HG02798 (cell line): ENCODE data around the gene TSPAN9.

Source experiments
- ATAC-seq: cut with Tn5 transposase; IDR thresholded peaks from one replicate; pipeline ENCODE4 v1.9.1; 2021; ENCODE audit warnings: mild to moderate bottlenecking; ENCODE audit not compliant: unreplicated experiment, poor library complexity

TSPAN9 gene

DNA sequence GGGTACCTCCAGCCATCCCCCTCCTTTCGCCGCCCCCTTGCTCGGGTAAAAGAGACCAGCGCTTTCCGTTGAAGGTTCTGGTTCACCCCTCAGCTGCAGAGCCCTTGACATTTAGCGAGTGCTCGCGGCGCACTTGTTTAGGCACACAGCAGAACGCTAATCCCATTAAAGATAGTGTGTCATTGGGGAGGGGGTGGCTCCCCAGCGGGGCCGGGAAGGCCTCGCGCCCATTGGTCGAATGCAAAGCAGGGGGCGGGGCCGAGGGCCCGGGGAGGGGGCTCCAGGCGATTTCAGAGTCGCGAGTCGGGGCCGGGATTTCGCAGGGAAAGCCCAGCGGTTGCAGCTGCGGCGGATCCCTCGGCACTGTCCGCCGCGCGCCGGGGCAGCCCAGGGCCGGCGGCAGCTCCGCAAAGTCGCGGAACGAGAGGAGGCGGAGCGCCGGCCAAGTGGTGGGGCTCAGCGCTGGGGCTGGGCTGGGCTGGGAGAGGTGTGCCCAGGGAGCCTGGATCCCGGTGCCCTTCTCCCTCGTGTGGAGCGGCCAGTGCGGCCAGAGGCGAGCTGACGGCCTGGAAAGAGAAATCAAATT is 122.9 kb downstream of the TSPAN9 start:
- ATAC-seq = no peak

- no peak for ATAC-seq
Observed at GRCh38 chr12:3200814-3201233, 123.6 kb downstream of the TSPAN9 start.

GRCh38 chr12:3201339-3202051 is 124.3 kb downstream of the TSPAN9 start:
- ATAC-seq = no peak

DNA sequence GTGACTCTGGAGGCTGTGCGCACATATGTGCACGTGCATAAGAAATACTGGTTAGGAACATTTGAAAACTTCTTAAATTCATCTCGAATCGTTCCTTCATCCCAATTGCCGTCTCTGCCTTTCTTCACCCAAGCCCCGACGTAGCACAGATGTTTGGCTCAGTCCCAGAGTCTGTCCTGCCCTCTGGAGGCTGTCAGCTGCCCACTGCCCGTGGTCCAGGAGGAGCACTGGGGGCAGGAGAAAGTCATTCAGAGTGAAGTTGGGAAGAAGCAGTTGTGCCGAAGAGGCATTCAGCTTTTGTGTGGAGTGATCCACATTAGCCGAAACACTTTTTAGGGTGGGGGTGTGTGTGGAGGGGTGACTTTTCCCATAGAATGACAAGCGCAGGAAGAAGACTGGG is 124.9 kb downstream of the TSPAN9 start:
- ATAC-seq = no peak

GRCh38 chr12:3202734-3203446 is 125.7 kb downstream of the TSPAN9 start:
- no peak for ATAC-seq

- no peak for ATAC-seq
Observed at GRCh38 chr12:3203713-3204112, 126.5 kb downstream of the TSPAN9 start.

DNA sequence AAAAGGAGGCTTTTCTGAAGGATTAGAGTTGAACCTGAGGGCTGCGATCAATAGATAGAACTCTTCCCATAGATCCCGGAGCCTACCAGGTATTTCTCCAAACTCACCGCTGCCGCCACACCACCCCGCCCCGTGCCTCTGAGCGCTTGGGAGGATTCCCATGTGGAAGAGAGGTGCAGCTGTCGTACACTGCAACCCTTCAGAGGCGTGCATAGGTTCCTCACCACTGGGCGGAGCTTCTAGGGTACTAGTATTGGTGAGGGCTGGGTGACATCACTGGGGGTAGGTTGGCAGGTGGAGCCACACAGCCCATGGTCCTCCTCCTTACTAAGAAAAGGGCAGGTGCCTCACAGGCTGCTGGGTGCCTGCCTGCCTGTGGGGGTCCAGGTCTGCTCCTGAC is 127.0 kb downstream of the TSPAN9 start:
- no peak for ATAC-seq

DNA sequence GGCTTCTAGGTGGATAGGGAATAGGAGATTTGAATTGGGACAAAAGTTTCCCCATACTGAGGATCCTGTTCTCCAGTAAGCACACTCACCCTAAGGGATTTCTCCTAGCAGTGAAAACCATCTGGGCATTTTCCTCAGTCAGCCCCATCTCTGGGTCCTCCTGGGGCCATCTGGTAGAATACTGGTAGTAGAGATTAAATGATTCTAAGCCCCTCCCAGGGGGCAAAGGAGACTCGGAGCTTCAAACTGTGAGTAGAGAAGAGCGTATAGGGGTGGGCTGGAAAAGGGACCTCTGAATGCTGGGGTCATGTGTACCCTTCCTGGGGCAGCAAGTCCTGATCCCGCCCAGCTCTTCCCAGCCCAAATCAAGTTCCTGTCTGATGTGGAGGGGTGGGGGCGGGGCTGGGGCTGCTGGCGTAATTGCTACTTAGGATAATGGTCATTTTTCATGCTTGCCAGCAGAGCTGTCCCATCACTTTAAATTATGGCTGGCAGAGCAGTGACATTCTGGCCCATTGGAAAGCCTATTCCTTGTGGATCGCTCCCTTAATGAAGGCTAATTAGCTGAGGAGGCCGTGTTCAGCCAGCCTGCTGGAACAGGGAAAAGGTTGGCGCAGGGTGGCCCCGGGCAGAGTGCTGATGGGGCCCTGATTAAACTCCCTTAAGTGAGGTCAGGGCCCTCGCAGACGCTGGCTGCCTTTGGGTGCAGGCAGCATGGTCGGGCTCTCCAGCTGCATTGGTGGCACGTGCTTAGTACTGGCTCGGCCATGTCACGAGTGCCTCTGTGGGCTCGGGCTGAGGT is 127.8 kb downstream of the TSPAN9 start:
- no peak for ATAC-seq

DNA sequence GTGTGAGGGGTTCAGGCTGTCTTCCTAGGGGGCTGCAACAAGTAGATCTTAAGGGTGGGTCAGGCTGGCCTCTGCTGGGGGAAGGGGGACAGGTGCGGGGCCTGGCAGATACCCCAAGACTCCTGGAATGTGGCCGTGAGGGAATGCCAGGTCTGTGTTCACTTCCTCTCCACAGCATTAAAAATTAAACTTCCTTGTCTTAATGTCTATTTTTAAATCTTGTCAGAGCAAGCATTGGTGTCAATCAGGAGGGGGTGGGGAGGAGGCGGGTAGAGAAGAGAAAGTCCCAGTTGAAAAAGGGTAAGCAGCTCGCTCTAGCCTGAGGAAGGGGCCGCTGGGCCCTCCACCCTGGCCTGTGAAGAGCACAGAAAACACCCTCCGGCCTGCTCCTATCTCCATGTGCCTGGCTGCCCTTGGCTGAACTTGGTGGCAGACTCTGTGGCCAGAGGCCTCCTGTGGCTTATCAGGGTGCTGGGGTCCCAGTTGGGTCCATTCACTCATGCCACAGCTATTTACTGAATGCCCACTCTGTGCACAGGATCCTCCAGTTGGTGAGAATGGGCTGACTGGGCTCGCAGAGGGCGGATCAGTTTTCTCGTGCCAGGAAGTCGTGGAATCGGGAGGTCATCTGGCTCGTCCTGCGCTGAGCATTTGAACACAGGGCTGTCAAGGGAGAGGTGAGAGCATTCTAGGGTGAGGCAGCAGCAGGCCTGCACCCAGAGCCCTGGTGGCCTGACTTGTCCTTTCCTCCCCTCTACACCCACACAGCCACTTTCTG is 128.8 kb downstream of the TSPAN9 start:
- no peak for ATAC-seq

DNA sequence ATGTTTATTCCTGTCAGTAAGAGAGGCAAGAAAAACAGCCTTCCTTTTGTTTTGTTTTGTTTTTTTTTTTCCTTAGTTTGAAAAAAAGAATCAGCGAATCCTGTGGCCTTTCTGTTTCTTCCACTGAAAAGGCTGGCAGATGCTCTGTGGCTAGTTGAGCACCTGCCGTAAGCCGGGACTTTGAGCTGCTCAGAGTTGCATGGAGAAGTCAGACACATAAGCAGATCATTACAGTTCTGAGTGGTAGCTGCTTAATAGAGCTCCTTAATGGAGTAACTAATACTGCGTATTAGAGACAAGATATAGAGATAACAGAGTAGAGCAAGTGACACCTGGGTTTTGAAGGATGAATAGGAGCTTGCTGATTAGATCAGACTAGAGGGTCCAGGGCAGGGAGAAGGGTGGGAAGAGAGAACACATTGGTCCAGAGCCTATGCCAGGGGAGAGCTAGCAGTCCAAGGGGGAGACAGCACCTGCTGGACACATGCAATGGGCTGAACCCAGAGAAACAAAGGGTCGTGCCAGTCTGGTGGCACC is 129.4 kb downstream of the TSPAN9 start:
- ATAC-seq = no peak

DNA sequence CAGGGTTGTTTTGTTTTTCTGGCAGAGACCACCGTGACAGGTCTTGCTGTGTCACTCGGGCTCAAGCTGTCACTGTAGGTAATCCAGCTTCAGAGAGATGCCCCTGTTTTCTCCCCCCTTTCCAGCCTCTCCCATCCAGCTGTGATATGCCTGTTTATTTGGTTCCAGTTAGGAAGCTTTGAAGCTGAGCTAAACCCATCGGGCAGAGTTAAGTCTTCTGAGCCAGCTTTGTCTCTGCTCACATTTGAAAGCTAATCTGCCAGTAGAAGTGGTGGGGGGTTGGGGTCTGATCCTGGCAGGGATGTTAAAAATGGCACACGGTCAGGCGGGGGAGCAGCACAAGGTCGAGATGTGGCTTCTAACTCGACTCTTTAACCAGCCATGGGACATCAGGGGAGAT is 130.0 kb downstream of the TSPAN9 start:
- ATAC-seq = no peak

- ATAC-seq = no peak
Observed at GRCh38 chr12:3207858-3208257, 130.7 kb downstream of the TSPAN9 start.

GRCh38 chr12:3213188-3213587 is 136.0 kb downstream of the TSPAN9 start:
- ATAC-seq = no peak

- ATAC-seq = no peak
Observed at GRCh38 chr12:3213768-3214167, 136.6 kb downstream of the TSPAN9 start.

- ATAC-seq = no peak
Observed at GRCh38 chr12:3214526-3215365, 137.6 kb downstream of the TSPAN9 start.

DNA sequence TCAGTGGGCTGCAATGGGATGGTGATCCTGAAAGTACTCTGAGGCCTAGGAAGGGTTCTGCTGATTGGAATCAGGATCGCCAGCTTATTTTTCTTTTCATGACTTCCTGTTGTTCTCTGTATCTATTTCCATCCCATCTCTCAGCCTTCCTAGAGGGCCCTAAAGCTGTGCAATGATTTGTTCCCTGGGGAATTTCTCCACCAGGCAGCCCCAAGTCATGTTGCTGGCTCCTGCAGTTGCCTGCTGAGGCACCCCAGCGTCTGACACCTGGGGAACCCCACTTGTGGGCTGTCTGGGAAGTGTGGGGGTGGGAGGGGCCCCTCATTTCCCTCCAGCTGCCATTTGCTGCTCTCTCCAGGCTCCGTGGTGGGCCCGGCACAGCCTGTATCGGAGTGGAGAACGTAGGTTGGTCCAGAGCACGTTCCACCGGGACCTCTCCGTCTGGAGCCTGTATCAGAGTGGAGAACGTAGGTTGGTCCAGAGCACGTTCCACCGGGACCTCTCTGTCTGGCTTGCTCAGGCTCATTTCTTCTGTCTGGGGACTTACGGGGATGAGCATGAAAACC is 138.3 kb downstream of the TSPAN9 start:
- ATAC-seq = no peak

DNA sequence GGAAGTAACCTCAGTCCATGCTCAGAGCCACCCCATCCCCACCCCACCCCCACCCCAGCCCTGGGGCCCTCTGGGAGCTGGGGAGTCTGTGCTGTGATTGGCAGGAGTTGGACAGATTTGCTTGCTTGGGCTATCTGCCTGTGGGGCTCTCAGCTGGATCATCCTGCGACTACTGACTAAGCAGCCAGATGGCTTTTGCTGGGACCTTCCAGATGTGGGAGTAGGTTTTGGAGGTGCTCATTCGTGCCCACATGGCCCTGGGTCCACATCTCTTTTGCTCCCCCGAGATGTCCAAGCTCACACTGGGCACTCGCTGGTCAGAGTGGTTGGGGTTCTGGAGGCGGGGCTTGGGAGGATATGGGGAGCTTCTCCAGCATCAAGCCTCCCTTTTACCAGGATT is 138.9 kb downstream of the TSPAN9 start:
- no peak for ATAC-seq
